HG03354 (cell line): ENCODE results near the gene C1QTNF6.

Experiments
- ATAC-seq: cut with Tn5 transposase; IDR thresholded peaks from one replicate; pipeline ENCODE4 v1.9.1; 2021; ENCODE audit warnings: mild to moderate bottlenecking; ENCODE audit not compliant: unreplicated experiment, poor library complexity, severe bottlenecking

Gene C1QTNF6

GRCh38 chr22:37133304-37134018 is 54.6 kb downstream of the C1QTNF6 start:
- ATAC-seq: no peak

GRCh38 chr22:37132773-37133172 is 55.3 kb downstream of the C1QTNF6 start:
- no peak for ATAC-seq
